Measurements from ENCODE around the gene ATP6V0B.

Gene ATP6V0B

DNA sequence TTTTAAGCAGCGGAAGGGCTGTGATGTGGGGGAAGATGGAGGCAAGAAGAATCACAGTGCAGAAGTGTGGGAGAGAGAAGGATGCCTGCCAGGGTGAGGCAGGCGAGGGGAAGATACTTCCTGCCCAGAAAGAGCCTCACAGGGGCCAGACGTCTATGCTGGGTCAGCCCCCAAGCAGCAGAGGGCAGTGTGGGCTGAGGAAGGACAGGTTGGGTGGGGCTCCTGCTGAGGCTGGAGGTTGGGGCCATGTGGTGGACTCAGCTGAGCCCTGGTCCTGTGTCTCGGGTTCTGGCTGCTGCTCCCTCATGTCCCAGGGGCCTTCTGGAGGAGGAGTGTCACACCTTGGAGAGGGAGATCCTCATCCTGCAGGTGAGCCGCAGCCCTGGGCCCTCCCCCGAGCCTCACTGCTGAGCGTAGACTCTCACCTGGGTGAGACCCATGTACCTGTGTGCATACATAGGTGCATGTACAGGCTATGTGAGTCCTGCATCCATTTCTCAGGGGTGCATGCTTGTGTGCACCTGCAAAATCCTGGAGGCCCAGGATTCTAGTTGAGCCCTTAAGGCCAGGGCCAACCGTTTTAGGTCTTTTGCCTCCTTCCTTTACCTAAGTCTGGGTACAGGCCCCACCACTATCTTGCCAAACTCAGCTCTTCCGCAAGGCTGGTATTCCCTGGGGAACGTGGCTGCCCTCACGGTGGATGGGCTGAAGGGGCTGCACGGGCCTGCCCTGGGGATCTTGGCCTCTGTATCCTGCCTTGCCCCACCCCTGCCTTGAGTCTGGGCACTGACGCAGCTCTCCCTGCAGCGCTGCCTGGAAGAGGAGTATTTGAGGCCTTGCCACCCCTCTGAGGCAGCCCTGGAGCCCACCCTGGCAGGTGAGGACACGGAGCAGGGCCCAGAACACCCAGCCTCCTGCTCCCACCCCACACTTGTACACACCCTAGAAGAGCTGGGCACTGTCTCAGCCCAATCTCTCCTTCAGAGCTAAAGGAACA is 20.3 kb downstream of the ATP6V0B start:
- Histone ChIP-seq H3K27me3 (no peaks in the 10 kb centered on the region), H3K36me3 (no peaks in the 10 kb centered on the region), H3K9me3 (no peaks in the 10 kb centered on the region), H3K27ac (no peak overlapping the region), H3K4me1 (ENCODE audit: control insufficient read depth in 1 of 2, insufficient read depth in 1 of 2, low read depth in 1 of 2, low read length in 1 of 2) (peaks cover 16 to 17% of the 10 kb centered on the region in 2 experiments), H3K4me3 (ENCODE audit: low read depth in 1 of 2, low read length in 1 of 2) (no peak overlapping the region)
- TF ChIP-seq, protein P1, sequence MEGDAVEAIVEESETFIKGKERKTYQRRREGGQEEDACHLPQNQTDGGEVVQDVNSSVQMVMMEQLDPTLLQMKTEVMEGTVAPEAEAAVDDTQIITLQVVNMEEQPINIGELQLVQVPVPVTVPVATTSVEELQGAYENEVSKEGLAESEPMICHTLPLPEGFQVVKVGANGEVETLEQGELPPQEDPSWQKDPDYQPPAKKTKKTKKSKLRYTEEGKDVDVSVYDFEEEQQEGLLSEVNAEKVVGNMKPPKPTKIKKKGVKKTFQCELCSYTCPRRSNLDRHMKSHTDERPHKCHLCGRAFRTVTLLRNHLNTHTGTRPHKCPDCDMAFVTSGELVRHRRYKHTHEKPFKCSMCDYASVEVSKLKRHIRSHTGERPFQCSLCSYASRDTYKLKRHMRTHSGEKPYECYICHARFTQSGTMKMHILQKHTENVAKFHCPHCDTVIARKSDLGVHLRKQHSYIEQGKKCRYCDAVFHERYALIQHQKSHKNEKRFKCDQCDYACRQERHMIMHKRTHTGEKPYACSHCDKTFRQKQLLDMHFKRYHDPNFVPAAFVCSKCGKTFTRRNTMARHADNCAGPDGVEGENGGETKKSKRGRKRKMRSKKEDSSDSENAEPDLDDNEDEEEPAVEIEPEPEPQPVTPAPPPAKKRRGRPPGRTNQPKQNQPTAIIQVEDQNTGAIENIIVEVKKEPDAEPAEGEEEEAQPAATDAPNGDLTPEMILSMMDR (IDR thresholded peaks at IDR 0.05) = no peak

DNA sequence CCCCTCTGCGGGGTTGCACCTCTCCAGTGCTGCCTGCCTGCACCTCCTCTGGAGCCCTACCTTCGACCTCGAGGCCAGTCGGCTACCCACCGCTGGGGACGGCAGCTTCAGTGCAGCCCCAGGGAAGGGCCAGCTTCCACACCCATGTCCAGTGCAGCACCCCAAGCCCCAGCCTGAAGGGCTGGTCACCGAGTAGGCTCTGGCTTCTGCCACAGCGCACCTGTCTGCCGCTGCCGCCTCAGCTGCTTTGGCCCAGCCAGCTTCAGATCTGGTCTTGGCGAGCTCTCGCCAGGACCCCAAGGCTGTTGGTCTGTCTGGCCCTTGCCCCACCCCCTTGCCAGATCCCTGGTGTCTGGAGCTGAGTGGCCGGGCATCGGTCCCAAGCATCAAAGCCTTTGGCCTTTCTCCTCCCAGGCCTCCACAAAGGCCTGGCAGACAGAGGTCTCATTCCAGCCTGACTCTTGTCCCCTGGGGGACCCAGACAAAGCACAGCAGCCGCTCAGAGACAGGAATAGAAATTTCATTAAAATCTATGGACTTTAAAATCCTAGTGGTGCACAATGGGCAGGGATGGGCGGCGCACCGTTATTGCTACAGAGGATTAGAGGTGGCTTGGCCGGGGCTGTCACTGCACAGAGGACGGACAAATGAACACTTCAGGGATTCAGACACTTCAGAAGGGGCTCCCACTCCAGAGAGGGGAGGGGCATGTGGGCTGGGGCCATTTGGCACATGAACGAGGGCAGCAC is 21.4 kb downstream of the ATP6V0B start:
- peaks cover 9 to 10% of the 10 kb centered on the region in 2 experiments for H3K4me1 ChIP-seq (ENCODE audit: control insufficient read depth in 1 of 2, insufficient read depth in 1 of 2, low read depth in 1 of 2, low read length in 1 of 2)
- no peaks in the 10 kb centered on the region for H3K36me3 ChIP-seq
- H3K9me3 ChIP-seq = no peaks in the 10 kb centered on the region
- H3K27ac ChIP-seq = no peak overlapping the region
- H3K27me3 ChIP-seq = no peaks in the 10 kb centered on the region
- TF ChIP-seq, protein P1 (IDR thresholded peaks at IDR 0.05) = no peak
- H3K4me3 ChIP-seq (ENCODE audit: low read depth in 1 of 2, low read length in 1 of 2) = no peak overlapping the region

DNA sequence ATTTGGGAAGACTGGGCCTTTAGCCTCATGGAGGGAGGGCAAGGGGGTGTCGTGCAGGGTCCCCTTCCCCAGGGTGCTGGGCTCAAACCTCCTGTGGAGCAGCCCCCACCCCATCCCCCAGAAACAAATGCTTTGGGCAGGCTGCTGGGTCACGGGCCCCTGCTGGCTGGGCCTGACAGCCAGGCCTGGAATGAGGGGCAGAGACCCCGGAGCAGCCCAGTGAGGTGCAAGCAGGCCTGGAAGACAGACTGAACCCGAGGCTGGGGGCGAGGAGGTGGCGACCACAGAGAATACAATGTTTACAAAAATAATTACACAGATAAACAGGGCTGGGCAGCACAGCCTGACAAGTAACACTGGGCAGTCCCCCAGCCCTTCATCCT is 22.0 kb downstream of the ATP6V0B start:
- no peaks in the 10 kb centered on the region for H3K27me3 ChIP-seq
- peaks cover 8% of the 10 kb centered on the region in 2 experiments for H3K4me1 ChIP-seq (ENCODE audit: control insufficient read depth in 1 of 2, insufficient read depth in 1 of 2, low read depth in 1 of 2, low read length in 1 of 2)
- no peak overlapping the region for H3K27ac ChIP-seq
- no peaks in the 10 kb centered on the region for H3K36me3 ChIP-seq
- H3K4me3 ChIP-seq (ENCODE audit: low read depth in 1 of 2, low read length in 1 of 2) = no peak overlapping the region
- TF ChIP-seq, protein P1 (IDR thresholded peaks at IDR 0.05) = no peak
- no peaks in the 10 kb centered on the region for H3K9me3 ChIP-seq

DNA sequence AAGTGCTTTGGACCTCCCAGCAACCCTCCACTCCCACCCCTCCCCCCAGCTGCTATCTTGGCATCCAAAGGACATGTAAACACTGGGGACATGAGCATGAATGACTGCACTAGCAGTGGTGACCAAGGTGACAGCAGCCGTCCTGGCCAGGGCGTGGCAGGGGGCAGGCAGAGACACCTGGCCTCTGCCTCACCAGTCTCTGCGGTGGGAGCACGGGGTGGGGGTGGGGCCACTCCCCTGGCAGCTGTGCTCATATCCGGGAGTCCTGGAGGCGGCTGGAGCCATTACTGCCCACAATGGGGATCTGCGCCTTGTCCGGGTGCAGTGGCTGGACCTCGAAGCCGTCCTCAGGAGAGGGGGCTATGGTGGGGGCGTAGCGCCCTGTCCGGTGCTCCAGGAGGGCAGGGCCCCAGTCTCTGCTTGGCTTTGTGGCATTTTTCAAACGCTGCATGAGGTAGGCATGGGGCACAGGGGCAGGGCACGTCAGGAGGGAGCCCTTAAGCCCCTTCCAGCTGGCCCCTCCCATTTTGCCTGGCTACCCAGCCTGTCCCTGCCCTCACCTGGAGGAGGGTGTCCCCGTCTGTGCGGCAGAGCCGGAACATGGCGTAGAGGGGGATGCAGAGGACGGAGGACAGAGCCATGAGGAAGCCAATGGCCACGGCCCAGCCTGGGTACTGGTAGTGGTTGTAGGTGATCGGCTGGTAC is 22.7 kb downstream of the ATP6V0B start:
- TF ChIP-seq, protein P1 (IDR thresholded peaks at IDR 0.05) = no peak
- Histone ChIP-seq H3K4me1 (ENCODE audit: control insufficient read depth in 1 of 2, insufficient read depth in 1 of 2, low read depth in 1 of 2, low read length in 1 of 2) (peaks cover under 1% of the 10 kb centered on the region in 2 experiments), H3K27ac (no peak overlapping the region), H3K36me3 (no peaks in the 10 kb centered on the region), H3K9me3 (no peaks in the 10 kb centered on the region), H3K27me3 (no peaks in the 10 kb centered on the region), H3K4me3 (ENCODE audit: low read depth in 1 of 2, low read length in 1 of 2) (no peak overlapping the region)

DNA sequence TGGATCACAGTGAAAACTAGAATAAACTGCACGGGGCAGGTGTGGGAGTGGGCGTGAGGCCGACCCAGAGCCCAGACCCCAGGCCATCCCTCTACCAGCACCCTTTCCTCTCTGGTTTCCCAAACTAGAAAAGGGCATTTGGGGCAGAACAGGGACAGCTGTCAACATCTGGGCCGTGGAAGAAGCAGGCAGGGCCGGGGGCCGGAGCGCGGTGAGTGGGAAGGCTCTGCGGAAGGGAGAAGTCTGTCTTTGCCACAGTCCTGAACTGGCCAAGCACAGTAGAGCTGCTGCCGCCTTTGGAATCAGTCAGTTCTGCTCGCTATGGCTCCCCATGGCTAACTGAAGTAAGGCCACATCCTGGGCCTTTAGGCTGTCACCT is 23.2 kb downstream of the ATP6V0B start:
- H3K4me3 ChIP-seq (ENCODE audit: low read depth in 1 of 2, low read length in 1 of 2) = no peak overlapping the region
- H3K4me1 ChIP-seq (ENCODE audit: control insufficient read depth in 1 of 2, insufficient read depth in 1 of 2, low read depth in 1 of 2, low read length in 1 of 2) = no peaks in the 10 kb centered on the region
- no peaks in the 10 kb centered on the region for H3K36me3 ChIP-seq
- H3K9me3 ChIP-seq = no peaks in the 10 kb centered on the region
- TF ChIP-seq, protein P1 (IDR thresholded peaks at IDR 0.05) = no peak
- H3K27ac ChIP-seq = no peak overlapping the region
- no peaks in the 10 kb centered on the region for H3K27me3 ChIP-seq

All from neutrophil (primary cell).